Stimulated activated CD4-positive, alpha-beta T cell treated with anti-CD3 and anti-CD28 coated beads, Interleukin-4, amount 100 ng/mL, for 4 hours (primary cell): Measurements from ENCODE around the gene OR10H5.
"Not testable (repeated sequence)": the region's sequence is repeated elsewhere in the genome, so short reads cannot be mapped to it uniquely, and the experiment has no call there.

Source experiments
- DNase-seq, 2 experiments: peaks; one replicate each; pipeline ENCODE4 v3.0.0-alpha.2; 2020

Gene OR10H5

GRCh38 chr19:15787611-15788155 lies at the start of gene OR10H5:
Gene OR10H5, plus strand, starts transcription at chr19:15787661. Its CDS starts 6,388 bp downstream, at chr19:15794049.
- no peak for DNase-seq

- DNase-seq, result no peak
Observed at GRCh38 chr19:15737722-15738121, 49.7 kb upstream of the OR10H5 start, which contains the start of gene OR10H3. Gene OR10H3, plus strand, starts transcription at chr19:15737985. Its CDS starts 3,408 bp downstream, at chr19:15741393.

GRCh38 chr19:15740785-15741184 lies 46.7 kb upstream of the OR10H5 start:
- no peak for DNase-seq

- no peak for DNase-seq
Observed at GRCh38 chr19:15748239-15748638, 39.2 kb upstream of the OR10H5 start.

GRCh38 chr19:15758379-15758778 lies 29.1 kb upstream of the OR10H5 start:
- no peak for DNase-seq

GRCh38 chr19:15759962-15760565 lies 27.4 kb upstream of the OR10H5 start:
- no peak for DNase-seq

GRCh38 chr19:15769586-15769985 lies 17.9 kb upstream of the OR10H5 start:
- no peak for DNase-seq

- DNase-seq, result not testable (repeated sequence)
Observed at GRCh38 chr19:15774159-15774558, 13.3 kb upstream of the OR10H5 start.

- no peak for DNase-seq
Observed at GRCh38 chr19:15775249-15775648, 12.2 kb upstream of the OR10H5 start.

- DNase-seq, result no peak
Observed at GRCh38 chr19:15776264-15776663, 11.2 kb upstream of the OR10H5 start.

- no peak for DNase-seq
Observed at GRCh38 chr19:15776991-15777970, 10.2 kb upstream of the OR10H5 start.

GRCh38 chr19:15779756-15780476 lies 7.5 kb upstream of the OR10H5 start:
- no peak for DNase-seq

- no peak for DNase-seq
Observed at GRCh38 chr19:15780610-15781418, 6.6 kb upstream of the OR10H5 start.

GRCh38 chr19:15781661-15782060 lies 5.8 kb upstream of the OR10H5 start:
- no peak for DNase-seq

- no peak for DNase-seq
Observed at GRCh38 chr19:15782211-15782610, 5.2 kb upstream of the OR10H5 start.

- not testable (repeated sequence) for DNase-seq
Observed at GRCh38 chr19:15782896-15783295, 4.6 kb upstream of the OR10H5 start.

GRCh38 chr19:15788594-15789270 lies 1.3 kb downstream of the OR10H5 start:
- DNase-seq, result no peak

GRCh38 chr19:15790096-15790495 lies 2.6 kb downstream of the OR10H5 start:
- no peak for DNase-seq

GRCh38 chr19:15794279-15794678 lies 6.8 kb downstream of the OR10H5 start:
- not testable (repeated sequence) for DNase-seq

- no peak for DNase-seq
Observed at GRCh38 chr19:15810335-15810734, 22.9 kb downstream of the OR10H5 start.

GRCh38 chr19:15811476-15811875 lies 24.0 kb downstream of the OR10H5 start:
- DNase-seq, result no peak
